NB4 (cell line): ENCODE results near the gene RPS21.

ENCODE experiments used
- DNase-seq: peaks from one replicate; pipeline ENCODE4 v3.0.0; 2010; ENCODE audit warnings: low read depth
- H3K4me3 ChIP-seq: one replicate; pipeline ENCODE4 v1.5.1; 2011; ENCODE audit warnings: mild to moderate bottlenecking, low read depth, low read length, moderate library complexity
- MYC ChIP-seq: IDR thresholded peaks from 2 replicates; pipeline ENCODE4 v1.6.1; 2011; ENCODE audit warnings: low read depth, low read length
- POLR2A ChIP-seq: IDR thresholded peaks from 2 replicates; pipeline ENCODE4 v1.6.1; 2011; ENCODE audit warnings: mild to moderate bottlenecking; ENCODE audit not compliant: insufficient read length; ENCODE audit errors: extremely low read depth
- TF ChIP-seq, protein P1 (sequence below): IDR thresholded peaks from one replicate; pipeline ENCODE4 v1.5.1; 2012; ENCODE audit warnings: low read depth, low read length
- TF ChIP-seq, protein P2 (sequence below): IDR thresholded peaks from 2 replicates; pipeline ENCODE4 v1.6.1; 2011; ENCODE audit warnings: low read depth, low read length

Gene RPS21

DNA sequence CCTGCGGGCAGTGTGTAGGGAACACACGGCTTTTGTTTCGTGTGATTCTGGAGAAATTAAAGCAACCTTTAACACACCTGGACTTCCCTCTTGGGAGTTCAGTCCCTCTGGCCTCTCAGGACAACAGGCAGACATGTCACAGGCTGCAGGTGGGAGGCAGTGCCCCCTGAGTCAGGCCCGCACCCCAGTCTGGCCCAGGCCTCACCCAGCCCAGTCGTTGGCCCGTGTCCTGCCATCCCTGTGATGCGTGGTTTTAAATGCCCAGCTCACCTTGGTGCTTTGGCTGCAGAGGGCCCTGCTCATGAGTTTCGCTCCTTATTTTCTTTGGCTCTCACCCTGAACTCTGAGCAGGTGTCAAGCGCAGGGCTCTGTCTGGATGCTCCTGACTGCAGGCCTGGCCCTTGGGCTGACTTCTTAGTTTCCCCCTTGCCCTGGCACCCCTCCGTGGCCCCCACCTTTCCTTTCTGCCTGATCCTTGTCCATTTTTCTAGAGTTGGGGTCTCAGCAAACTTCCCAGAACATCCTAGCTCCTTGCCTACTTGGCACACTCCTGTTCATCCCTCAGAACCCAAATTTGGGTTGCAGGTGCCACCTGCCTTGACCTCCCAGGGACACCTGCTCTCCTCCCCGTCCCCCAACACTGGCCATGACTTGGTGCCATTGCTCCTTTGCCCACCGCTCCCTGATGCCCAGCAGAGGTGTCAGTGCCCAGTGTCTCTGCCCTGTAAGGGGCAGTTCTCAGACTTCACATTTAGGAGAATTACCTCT, 22.4 kb downstream of the RPS21 start:
- no peak for TF ChIP-seq POLR2A
- TF ChIP-seq, protein P1, sequence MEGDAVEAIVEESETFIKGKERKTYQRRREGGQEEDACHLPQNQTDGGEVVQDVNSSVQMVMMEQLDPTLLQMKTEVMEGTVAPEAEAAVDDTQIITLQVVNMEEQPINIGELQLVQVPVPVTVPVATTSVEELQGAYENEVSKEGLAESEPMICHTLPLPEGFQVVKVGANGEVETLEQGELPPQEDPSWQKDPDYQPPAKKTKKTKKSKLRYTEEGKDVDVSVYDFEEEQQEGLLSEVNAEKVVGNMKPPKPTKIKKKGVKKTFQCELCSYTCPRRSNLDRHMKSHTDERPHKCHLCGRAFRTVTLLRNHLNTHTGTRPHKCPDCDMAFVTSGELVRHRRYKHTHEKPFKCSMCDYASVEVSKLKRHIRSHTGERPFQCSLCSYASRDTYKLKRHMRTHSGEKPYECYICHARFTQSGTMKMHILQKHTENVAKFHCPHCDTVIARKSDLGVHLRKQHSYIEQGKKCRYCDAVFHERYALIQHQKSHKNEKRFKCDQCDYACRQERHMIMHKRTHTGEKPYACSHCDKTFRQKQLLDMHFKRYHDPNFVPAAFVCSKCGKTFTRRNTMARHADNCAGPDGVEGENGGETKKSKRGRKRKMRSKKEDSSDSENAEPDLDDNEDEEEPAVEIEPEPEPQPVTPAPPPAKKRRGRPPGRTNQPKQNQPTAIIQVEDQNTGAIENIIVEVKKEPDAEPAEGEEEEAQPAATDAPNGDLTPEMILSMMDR = no peak
- TF ChIP-seq MYC = no peak
- TF ChIP-seq, protein P2, sequence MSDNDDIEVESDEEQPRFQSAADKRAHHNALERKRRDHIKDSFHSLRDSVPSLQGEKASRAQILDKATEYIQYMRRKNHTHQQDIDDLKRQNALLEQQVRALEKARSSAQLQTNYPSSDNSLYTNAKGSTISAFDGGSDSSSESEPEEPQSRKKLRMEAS = no peak
- no peak for DNase-seq
- no peak overlapping the region for H3K4me3 ChIP-seq

DNA sequence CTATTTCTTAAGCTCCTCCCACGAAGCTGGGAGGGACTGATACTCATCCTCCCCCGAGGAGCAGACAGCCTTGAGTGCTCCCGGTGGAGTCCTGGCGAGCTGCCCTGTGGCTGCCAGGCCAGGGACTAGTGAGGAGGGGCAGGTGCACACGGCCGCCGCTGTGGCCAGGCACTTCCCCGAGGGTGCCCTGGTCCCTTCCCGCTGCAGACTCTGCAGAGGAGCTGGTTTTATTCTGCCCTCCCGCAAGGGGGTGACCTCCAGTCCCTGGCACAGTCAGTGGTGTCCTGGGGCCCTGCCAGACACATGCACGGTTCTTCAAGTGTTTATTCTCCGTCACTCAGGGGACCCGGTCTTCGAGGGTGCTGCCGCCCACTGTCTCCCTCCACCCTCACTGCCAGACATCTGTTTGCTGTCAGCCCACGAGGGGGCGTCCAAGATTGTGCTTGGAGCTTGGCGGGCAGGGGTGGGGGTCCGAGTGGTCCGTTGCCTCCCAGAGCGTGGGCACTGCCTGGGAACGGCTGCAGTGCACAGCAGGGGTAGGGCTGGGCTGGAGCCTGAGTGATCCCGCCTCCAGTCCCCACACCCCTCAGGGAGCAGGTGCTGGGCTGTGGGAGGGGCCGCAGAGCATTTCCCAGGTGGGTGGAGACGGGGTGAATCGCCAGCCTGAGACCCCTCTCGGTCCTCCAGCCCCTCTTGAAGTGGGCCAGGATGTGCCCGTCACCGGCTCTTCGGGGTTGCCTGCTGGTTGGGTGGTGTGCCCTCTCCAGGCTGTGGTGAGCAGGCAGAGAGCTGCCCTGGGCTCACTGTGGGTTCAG, 23.2 kb downstream of the RPS21 start:
- TF ChIP-seq, protein P1 = peak; percentile 48
- no peak for TF ChIP-seq MYC
- H3K4me3 ChIP-seq = no peak overlapping the region

DNA sequence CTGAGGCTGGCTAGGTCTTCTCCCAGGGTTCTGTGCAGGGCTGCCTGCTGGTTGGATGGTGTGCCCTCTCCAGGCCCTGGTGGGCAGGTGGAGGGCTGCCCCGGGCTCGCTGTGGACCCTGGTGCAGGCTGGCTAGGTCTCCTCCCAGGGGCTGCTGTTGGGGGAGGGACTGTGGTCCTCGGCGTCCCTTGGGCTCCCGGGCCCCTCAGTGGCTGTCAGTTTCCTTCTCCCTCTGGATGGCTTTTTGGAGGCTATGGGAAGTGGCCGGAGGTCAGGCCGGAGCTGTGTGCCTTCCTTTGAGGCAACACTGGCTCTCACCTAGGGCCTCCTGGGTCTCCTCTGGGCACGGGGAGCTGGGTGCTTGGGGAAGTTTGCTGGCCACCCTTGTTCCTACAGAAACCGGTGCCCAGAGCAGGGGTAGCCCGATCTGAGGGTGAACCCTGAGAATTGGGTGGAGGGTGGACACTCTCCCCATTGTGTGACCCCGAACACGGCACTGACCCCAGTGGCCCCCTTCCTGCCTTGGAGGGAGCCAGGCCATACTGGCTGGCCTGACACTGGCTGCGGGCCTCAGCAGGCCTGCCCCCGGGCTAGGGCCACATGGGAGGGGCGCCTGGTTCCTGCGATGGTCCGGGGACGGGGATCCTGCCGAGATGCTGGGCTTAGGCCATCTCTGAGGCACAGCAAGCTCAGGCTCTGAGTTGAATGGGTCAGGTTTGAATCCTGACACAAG, 24.0 kb downstream of the RPS21 start:
- no peak overlapping the region for H3K4me3 ChIP-seq
- no peak for DNase-seq
- TF ChIP-seq, protein P2 = no peak
- TF ChIP-seq, protein P1 = no peak
- TF ChIP-seq POLR2A (no peak), MYC (no peak)

More for the DNA sequence above, 23.2 kb downstream of the RPS21 start:
- DNase-seq = peak; percentile 60

DNA sequence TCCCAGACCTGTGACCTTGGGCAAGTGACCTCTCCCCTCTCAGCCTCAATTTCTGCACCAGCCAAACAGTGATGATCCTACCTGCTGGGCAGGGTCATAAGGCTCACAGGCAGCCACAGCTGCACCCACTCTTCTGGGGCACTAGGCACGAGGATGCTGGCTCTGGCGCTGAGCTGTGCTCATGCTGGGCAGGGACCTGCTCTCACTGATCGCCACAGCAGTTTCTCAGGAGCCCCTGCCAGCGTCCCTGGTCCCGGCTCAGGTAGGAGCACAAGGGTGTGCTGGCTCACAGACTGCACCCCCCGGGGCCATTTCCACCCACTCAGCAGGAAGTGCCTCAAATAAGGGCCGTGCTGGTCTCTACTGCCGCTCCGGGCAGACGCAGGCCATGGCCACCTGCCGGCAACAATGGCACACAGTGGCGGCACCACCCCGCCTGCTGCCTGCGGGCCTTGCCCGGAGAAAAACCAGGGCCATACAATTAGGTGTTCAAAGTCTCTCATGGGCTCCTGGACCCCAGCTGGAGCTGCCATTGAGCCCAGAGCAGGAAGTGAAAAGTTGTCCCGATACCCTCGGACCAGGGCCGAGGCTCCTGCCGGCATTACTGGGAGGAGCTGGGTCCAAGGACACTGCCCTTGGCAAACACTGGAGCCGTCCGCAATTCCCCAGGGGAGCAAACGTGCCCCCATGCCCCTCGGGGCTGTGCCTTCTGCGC, 24.7 kb downstream of the RPS21 start:
- TF ChIP-seq POLR2A (no peak), MYC (no peak)
- TF ChIP-seq, protein P1 = no peak
- TF ChIP-seq, protein P2 = no peak
- no peak overlapping the region for H3K4me3 ChIP-seq

DNA sequence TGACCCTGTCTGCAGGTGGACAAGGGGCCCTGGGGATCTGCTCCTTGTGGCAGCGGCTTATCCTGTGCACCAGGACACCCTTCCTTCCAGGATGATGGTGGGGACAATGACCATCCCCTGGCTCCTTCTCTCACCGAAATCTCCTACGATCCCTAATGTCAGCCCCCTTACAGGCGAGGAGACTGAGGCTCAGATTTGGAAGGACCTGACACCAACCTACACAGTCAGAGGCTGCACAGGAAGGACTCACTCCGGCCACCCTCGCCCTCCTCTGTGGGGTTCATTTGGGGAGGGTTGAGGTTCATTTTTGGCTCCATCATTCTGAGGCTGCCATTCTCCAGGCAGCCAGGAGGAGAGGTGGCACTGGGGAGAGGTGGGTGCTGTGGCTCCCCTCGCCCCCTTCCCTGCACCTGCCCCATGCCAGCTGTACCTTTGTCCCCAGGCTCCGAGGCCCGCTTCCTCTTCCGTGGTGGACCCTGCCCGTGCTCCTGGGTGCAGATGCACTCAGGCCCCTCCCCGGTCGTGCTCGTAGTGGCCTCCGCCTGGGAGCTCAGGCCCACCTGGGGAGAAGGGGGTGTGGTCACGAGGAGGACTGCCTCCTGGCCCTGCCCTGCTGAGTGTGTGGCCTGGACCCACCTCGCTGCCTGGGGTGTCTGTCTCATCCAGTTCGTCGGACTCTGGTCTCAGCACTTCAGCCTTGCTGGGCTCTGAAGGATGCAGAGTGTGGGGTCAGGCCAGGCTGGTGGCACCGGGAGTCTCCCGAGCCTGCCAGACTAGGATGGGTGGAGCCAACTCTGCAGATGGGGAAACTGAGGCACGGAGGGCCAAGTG, 25.5 kb downstream of the RPS21 start:
- TF ChIP-seq, protein P2 = no peak
- TF ChIP-seq, protein P1 = no peak
- no peak for TF ChIP-seq MYC
- no peak for TF ChIP-seq POLR2A
- no peak for DNase-seq
- no peak overlapping the region for H3K4me3 ChIP-seq

More for the DNA sequence above, 24.7 kb downstream of the RPS21 start:
- no peak for DNase-seq
